T follicular helper cell (primary cell): Measurements from ENCODE around the gene PACS1.
"Not testable (repeated sequence)": the region's sequence is repeated elsewhere in the genome, so short reads cannot be mapped to it uniquely, and the experiment has no call there.

Experiments
- DNase-seq: peaks from one replicate; pipeline ENCODE4 v3.0.0-alpha.2; 2020; ENCODE audit warnings: low read depth

PACS1 gene

GRCh38 chr11:66276619-66277018 lies 206.5 kb downstream of the PACS1 start:
- DNase-seq: not testable (repeated sequence)

DNA sequence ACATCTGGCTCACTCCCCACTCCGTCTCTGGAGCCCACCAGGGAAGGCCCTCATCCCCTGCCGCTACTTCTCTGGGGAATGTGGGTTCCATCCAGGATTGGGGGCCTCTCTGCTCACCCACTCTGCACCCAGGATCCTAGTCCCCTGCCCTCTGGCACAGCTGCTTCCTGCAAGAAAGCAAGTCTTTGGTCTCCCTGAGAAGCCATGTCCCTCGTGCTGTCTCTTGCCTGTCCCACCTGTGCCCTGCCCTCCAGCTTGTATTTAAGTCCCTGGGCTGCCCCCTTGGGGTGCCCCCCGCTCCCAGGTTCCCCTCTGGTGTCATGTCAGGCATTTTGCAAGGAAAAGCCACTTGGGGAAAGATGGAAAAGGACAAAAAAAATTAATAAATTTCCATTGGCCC lies 207.0 kb downstream of the PACS1 start:
- not testable (repeated sequence) for DNase-seq

- no peak for DNase-seq
Measured at GRCh38 chr11:66277471-66278362, 207.6 kb downstream of the PACS1 start, which contains the start of gene CNIH2. TSS of gene CNIH2 (plus strand) at chr11:66278175. CDS start at chr11:66278457, 282 bp downstream.

DNA sequence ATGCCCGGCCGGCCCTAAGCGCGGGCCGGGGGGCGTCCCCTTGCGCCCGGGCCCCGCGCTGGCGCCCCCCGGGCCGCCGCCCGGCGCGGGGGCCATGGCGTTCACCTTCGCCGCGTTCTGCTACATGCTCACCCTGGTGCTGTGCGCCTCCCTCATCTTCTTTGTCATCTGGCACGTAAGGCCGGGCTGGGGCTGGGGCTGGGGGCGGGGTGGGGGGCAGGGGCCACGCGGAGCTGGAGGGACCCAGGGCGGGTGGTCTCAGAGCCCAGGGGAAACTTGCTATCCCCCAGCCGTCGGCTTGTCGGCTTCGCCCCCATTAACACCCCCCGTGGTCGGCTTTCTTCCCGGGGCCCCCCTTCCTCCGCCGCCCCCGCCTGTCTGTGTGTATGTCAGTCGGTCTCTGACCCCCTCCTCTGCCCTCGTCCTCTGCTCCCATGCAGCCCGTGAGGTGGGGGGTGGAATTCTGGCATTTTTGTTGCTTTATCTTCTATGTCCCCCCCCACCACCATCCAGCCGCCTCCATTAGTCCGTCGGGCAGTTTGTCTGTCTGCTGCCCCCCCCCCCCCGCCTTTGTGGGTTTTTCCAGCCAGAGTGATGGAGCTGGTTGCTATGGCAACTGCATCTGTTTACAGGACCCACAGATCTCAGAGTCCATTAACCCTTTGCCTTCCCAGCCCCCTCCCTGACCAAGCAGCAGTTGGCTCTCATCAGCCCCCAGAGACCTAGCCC lies 208.5 kb downstream of the PACS1 start:
- DNase-seq: no peak

DNA sequence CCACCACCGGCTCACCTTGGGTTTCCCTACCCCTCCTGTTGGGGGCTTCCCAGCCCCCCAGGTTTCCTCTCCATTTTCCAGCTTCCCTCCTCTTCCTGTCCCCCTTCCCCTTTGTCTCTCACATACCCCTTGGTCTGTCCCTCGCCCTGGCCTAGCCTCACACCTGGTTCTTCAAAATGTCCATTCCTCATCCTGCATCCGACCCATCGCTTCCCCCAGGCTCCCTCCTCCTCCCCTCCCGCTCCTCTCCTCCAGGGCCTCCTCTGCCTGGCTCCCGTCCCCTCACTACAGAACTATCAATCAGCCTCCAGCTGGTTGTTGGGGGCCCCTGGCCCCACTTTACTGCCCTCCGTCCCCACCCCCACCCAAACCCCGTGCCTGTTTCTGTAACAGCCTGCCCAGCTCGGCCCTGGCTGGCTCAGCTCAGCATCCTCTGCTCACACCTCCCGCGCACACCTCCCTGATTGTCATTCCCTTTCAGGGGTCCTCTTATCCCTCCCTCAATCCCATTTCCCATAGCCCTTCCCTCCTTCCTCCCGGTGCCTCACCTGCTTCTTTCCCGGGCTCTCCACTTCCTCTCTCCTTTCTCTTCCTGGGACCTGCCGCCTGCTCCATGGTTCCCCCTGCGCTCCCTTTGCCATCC lies 209.1 kb downstream of the PACS1 start:
- no peak for DNase-seq

GRCh38 chr11:66280428-66280827 lies 210.4 kb downstream of the PACS1 start:
- no peak for DNase-seq

DNA sequence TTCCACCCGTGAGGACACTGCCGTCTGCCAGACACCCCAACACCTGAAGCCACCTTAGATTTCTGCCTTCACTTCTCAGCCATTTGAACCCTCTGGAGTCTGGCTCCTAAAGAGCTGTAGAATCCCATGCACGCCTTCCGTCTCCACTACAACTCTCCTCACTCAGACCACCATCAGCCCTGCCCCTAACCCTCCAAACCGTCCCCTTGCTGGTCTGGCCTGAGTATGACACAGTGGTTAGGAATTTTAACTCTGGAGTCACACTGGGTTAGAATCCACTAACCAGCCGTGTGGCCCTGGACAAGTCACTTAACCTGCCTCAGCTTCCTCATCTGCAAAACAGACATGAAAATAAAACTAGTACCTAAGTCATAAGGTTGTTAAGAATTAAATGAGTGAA lies 210.9 kb downstream of the PACS1 start:
- no peak for DNase-seq

GRCh38 chr11:66281776-66282467 lies 211.8 kb downstream of the PACS1 start:
- no peak for DNase-seq

GRCh38 chr11:66282468-66283455 lies 212.7 kb downstream of the PACS1 start:
- DNase-seq: peak; percentile 100

GRCh38 chr11:66283461-66284105 lies 213.5 kb downstream of the PACS1 start:
- DNase-seq: no peak

GRCh38 chr11:66284526-66285078 lies 214.5 kb downstream of the PACS1 start:
- no peak for DNase-seq

- no peak for DNase-seq
Measured at GRCh38 chr11:66285250-66285947, 215.3 kb downstream of the PACS1 start.

DNA sequence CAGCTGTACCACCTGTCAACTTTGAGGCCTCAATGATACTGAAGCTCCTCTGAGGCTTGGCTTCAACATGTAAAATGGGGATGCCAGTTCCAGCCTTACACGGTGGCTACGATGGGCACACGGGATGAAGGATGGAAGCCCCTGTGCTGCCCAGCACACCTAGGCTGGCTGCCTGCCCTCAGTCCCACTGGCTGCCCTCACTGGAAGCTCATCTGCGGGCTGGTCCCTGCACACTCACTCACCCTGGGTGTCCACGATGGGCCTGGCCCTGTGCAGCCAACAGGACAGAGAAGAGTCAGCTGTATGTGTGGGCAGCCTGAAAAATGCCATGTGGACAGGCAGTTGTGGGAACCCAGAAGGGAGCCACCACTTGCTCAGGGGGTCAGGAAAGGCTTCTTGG lies 216.6 kb downstream of the PACS1 start:
- DNase-seq: no peak

DNA sequence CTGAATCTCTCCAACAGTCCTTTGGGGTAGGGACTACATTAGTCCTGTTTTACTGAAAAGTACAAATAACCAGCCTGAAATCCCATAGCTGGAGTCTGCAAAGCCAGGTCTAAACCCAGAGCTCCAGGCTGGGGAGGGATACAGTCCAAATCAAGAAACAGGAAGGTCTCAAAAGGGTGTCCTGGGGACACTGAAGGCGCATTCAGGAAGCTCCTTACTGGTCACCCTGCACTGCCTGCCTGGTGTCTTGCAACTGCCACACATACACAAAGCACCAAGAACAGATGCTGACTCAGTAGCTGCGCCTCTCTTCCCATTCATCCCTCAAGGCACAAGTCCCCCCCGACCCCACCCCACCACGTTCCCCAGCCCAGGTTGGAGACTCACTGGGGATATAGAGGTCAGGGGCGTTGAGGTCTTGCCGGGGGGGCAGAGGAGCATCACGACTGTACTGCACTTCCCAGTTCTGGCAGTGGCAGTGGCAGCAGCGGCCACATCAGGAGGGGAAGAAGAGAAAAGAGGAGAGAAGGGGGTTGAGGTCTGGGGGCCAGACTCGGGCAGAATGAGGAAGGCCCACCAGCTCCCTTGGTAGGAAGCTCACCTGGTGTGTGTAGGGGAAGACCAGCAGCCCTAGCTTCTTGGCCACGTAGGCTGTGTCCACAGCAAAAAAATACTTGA lies 217.3 kb downstream of the PACS1 start:
- no peak for DNase-seq

DNA sequence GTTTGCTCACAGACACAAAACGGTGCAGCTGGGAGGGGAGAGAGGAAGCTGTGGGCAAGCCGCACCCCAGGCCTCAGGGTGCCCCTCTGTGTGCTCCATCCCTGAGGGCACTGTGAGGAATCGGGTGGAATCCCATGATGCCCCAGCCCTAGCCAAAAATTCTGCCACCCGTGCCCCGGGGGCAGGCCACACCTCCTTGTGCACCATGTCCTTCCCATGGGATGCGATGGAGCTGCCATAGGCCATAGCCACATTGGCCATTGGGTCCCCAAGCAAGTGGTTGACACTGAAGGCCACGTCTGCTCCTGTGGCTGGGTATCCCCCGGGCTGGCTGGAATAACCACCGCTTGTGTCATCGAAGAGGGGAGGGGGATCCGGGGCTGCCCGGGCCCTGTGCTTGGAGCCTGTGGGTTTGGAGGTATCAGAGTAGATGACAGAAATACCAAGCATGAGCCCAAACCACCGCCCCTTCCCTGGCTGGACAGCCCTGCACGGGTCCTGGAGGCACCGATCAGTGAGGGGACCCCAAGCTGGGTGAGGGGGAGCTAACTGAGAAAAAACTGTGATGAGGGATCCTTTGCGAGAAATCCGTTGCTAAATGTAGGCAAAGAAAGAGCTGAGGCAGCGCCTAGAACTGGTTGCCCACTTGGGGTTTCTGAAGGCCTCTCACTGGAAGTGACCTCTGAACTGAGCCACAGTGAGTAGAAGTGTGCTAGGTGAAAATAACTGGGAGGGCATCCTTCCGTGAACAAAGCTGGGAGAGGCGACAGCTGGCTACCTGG lies 218.0 kb downstream of the PACS1 start:
- DNase-seq: no peak

DNA sequence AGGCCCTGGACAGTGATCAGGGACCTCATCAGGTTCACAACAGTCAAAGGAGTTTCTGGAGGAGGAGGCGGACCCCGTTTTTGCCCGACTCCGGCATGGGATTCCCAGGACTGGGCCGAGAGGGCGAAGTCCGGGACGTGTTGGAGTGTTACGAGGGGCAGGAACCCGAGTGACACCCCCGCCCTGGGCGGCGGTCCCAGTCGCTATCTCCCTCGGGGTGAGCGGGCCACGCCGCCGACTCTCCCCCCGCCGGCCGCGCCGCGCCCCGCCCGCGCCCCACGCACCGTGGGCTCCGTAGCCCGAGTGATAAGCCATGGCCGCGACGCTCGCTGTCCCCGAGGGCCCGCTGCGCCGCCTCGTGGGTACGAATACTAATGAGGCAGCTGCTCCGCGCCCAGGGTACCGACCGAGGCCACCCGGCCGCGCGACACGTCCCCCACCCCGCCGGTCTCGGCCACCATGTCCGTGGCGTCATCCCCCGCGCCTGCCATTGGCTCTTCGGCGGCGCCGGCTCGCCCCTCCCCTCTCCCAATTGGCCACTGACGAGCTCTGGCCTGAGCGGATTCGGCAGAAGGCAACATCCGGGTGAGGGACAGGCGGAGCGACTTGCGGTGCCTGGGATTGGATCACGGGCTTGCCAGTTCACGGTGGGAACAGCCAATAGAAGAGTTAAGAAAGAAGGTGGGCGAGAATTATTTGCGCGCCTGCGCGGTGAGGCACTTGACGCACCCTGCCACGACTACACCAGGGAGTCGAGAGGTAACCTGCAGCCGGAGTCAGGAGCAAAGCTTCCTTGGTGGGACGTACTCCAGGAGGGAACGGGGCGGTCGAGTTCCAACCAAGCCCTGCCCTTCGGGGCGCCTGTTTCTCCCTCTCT lies 218.8 kb downstream of the PACS1 start, which contains the start of gene YIF1A:
YIF1A (minus strand) TSS at position 473 of the 877 bp plus-strand sequence; CDS start at position 315, 158 bp downstream.
- peak; percentile 98 for DNase-seq
